H1 (cell line): Measurements from ENCODE around the gene TPSD1. TPM values are rescaled to one million over a fixed set of nuclear protein-coding genes. Genes with fewer than 3 reads are reported as not detected.
A peak's percentile ranks its signal among the peaks of the same experiment; 100 is the strongest.

Experiments
- CTCF ChIA-PET: fragments of 300-600 bp; sonication (Branson Sonifier 250); formaldehyde crosslinking; loops from one replicate; lab custom pipeline; 2021; ENCODE audit not compliant: partially characterized antibody; lab: Charles Lee
- POLR2A ChIA-PET: fragments of 300-600 bp; sonication (Branson Sonifier 250); formaldehyde crosslinking; loops from one replicate; lab custom pipeline; 2021; ENCODE audit warnings: inconsistent platforms; ENCODE audit not compliant: partially characterized antibody; lab: Charles Lee
- DNase-seq, 2 experiments: peaks; one replicate each; pipeline versions ENCODE4 v3.0.0 to v3.0.0-alpha.2; 2010 to 2022; ENCODE audit warnings: low spot score in 2 of 2, low read depth in 1 of 2, mixed read lengths in 1 of 2
- FAIRE-seq: peaks from 2 replicates; lab custom pipeline; 2011; peaks lifted over from hg19 to GRCh38; lab: Jason Lieb, UNC
- H2AFZ ChIP-seq: 2 replicates; pipeline ENCODE4 v1.8.1; 2012; ENCODE audit warnings: low read length, inconsistent platforms
- H2AK5ac ChIP-seq: 2 replicates; pipeline ENCODE4 v1.6.1; 2013; ENCODE audit warnings: low read depth, low read length
- H2BK120ac ChIP-seq: replicated peaks from 2 replicates; pipeline ENCODE3; 2013; ENCODE audit warnings: low read depth, low read length, inconsistent platforms
- H2BK12ac ChIP-seq: 2 replicates; pipeline ENCODE4 v1.6.1; 2013; ENCODE audit warnings: low read depth, low read length
- H2BK15ac ChIP-seq: 2 replicates; pipeline ENCODE4 v1.6.1; 2013; ENCODE audit warnings: low read length
- H2BK20ac ChIP-seq: 2 replicates; pipeline ENCODE4 v1.6.1; 2013; ENCODE audit warnings: low read length
- H2BK5ac ChIP-seq: 2 replicates; pipeline ENCODE4 v1.6.1; 2013; ENCODE audit warnings: low read depth, low read length
- H3K14ac ChIP-seq: 2 replicates; pipeline ENCODE4 v1.6.1; 2013; ENCODE audit warnings: inconsistent platforms; ENCODE audit not compliant: insufficient read length
- H3K18ac ChIP-seq: 2 replicates; pipeline ENCODE4 v1.6.1; 2013; ENCODE audit warnings: low read length; ENCODE audit errors: extremely low read depth
- H3K23ac ChIP-seq: 2 replicates; pipeline ENCODE4 v1.6.1; 2013; ENCODE audit warnings: inconsistent platforms; ENCODE audit not compliant: insufficient read length
- H3K23me2 ChIP-seq: 2 replicates; pipeline ENCODE4 v1.6.1; 2013; ENCODE audit warnings: low read depth, low read length
- H3K27ac ChIP-seq: 2 replicates; pipeline ENCODE4 v1.6.1; 2011; ENCODE audit warnings: low read depth, low read length, inconsistent platforms
- H3K27me3 ChIP-seq, 4 experiments: replicated peaks in 1 of 4; 1 replicate in 1 of 4; 2 replicates in 3 of 4; pipeline versions ENCODE4 v1.6.1 to v1.8.1; 2011 to 2013; ENCODE audit warnings: low read length in 3 of 4, mild to moderate bottlenecking in 3 of 4, inconsistent platforms in 2 of 4, mixed read lengths in 2 of 4, moderate library complexity in 1 of 4; ENCODE audit not compliant: control insufficient read depth in 3 of 4, insufficient read depth in 3 of 4; ENCODE audit errors: extremely low read depth in 1 of 4
- H3K36me3 ChIP-seq, 4 experiments: 2 replicates each; pipeline versions ENCODE4 v1.6.1 to v1.8.1; 2011 to 2013; ENCODE audit warnings: mild to moderate bottlenecking in 4 of 4, low read length in 3 of 4, moderate library complexity in 2 of 4, control low read depth in 1 of 4, inconsistent platforms in 1 of 4; ENCODE audit not compliant: insufficient read depth in 4 of 4, control insufficient read depth in 2 of 4
- H3K4ac ChIP-seq: replicated peaks from 2 replicates; pipeline ENCODE3; 2013; ENCODE audit warnings: low read length, low read depth, mixed read lengths, inconsistent platforms; ENCODE audit not compliant: insufficient read length
- H3K4me1 ChIP-seq, 4 experiments: replicated peaks in 1 of 4; 1 replicate in 1 of 4; 2 replicates in 3 of 4; pipeline versions ENCODE4 v1.6.1 to v1.8.1; 2011 to 2013; ENCODE audit warnings: low read length in 3 of 4, inconsistent platforms in 2 of 4, mixed read lengths in 1 of 4; ENCODE audit not compliant: insufficient read depth in 4 of 4, control insufficient read depth in 3 of 4
- H3K4me2 ChIP-seq, 2 experiments: 2 replicates each; pipeline versions ENCODE4 v1.6.1 to v1.8.1; 2011 to 2013; ENCODE audit warnings: low read depth in 2 of 2, low read length in 2 of 2, control low read depth in 1 of 2, inconsistent platforms in 1 of 2, mild to moderate bottlenecking in 1 of 2; ENCODE audit not compliant: insufficient read depth in 1 of 2
- H3K4me3 ChIP-seq, 4 experiments: fragments of 200-600, 300-600 bp in 1 of 4; sonication (generic), shearing (Covaris generic), sonication (Bioruptor Twin) in 1 of 4; 2 replicates each; pipeline versions ENCODE4 v1.5.1 to v1.8.1; 2011 to 2016; ENCODE audit warnings: low read length in 4 of 4, low read depth in 3 of 4, control low read depth in 2 of 4, inconsistent platforms in 2 of 4, mild to moderate bottlenecking in 2 of 4, mixed read lengths in 1 of 4, moderate library complexity in 1 of 4; ENCODE audit not compliant: insufficient read depth in 2 of 4; ENCODE audit errors: extremely low read depth in 1 of 4
- H3K56ac ChIP-seq: replicated peaks from 2 replicates; pipeline ENCODE3; 2013; ENCODE audit warnings: low read depth, mild to moderate bottlenecking, mixed read lengths, low read length, inconsistent platforms; ENCODE audit not compliant: insufficient read length
- H3K79me1 ChIP-seq: 2 replicates; pipeline ENCODE4 v1.6.1; 2013; ENCODE audit warnings: low read depth, low read length, control low read depth
- H3K79me2 ChIP-seq, 2 experiments: 2 replicates each; pipeline versions ENCODE4 v1.6.1 to v1.8.1; 2012 to 2013; ENCODE audit warnings: low read length in 2 of 2, mild to moderate bottlenecking in 2 of 2, inconsistent platforms in 1 of 2; ENCODE audit not compliant: insufficient read depth in 2 of 2, control insufficient read depth in 1 of 2
- H3K9ac ChIP-seq, 4 experiments: replicated peaks in 1 of 4; 1 replicate in 1 of 4; 2 replicates in 3 of 4; pipeline versions ENCODE4 v1.6.1 to v1.8.1; 2011 to 2013; ENCODE audit warnings: low read depth in 3 of 4, low read length in 3 of 4, control low read depth in 2 of 4, mild to moderate bottlenecking in 2 of 4, moderate library complexity in 2 of 4, inconsistent platforms in 1 of 4; ENCODE audit errors: extremely low read depth in 1 of 4
- H3K9me3 ChIP-seq, 2 experiments: 2 replicates each; pipeline versions ENCODE4 v1.6.1 to v1.8.1; 2012 to 2013; ENCODE audit warnings: mild to moderate bottlenecking in 2 of 2, moderate library complexity in 2 of 2, control low read depth in 1 of 2, inconsistent platforms in 1 of 2, low read depth in 1 of 2, low read length in 1 of 2, mixed read lengths in 1 of 2; ENCODE audit not compliant: insufficient read depth in 2 of 2
- H4K20me1 ChIP-seq, 2 experiments: replicated peaks in 1 of 2; 2 replicates each; pipeline versions ENCODE3 to v1.8.1; 2011 to 2013; ENCODE audit warnings: inconsistent platforms in 2 of 2, low read length in 2 of 2, mild to moderate bottlenecking in 1 of 2; ENCODE audit not compliant: insufficient read depth in 2 of 2, control insufficient read depth in 1 of 2
- H4K5ac ChIP-seq: 2 replicates; pipeline ENCODE4 v1.6.1; 2013; ENCODE audit warnings: low read length, low read depth, mixed read lengths, inconsistent platforms; ENCODE audit not compliant: insufficient read length
- H4K8ac ChIP-seq: 2 replicates; pipeline ENCODE4 v1.8.0; 2013; ENCODE audit warnings: mild to moderate bottlenecking, moderate library complexity, low read length, inconsistent platforms; ENCODE audit not compliant: insufficient read depth; ENCODE audit errors: extremely low read depth
- H4K91ac ChIP-seq: replicated peaks from 2 replicates; pipeline ENCODE3; 2013; ENCODE audit warnings: low read length, mixed read lengths, inconsistent platforms; ENCODE audit not compliant: insufficient read length
- CEBPB ChIP-seq: IDR thresholded peaks from 2 replicates; pipeline ENCODE4 v1.6.1; 2012; ENCODE audit warnings: low read depth, low read length
- GTF2F1 ChIP-seq: IDR thresholded peaks from 2 replicates; pipeline ENCODE4 v1.6.1; 2012; ENCODE audit warnings: low read depth, low read length, improper control_type of control experiment, borderline replicate concordance
- SP2 ChIP-seq: IDR thresholded peaks from 2 replicates; pipeline ENCODE4 v1.6.1; 2012; ENCODE audit warnings: mild to moderate bottlenecking, low read length, inconsistent platforms
- SP4 ChIP-seq: IDR thresholded peaks from 2 replicates; pipeline ENCODE4 v1.6.1; 2012; ENCODE audit warnings: low read length, inconsistent platforms
- TCF12 ChIP-seq: IDR thresholded peaks from 2 replicates; pipeline ENCODE4 v1.6.1; 2011; ENCODE audit warnings: low read depth, mild to moderate bottlenecking, low read length
- WGBS, 2 experiments: shearing (Covaris generic) in 1 of 2; methylation state at CpG; one replicate each; pipeline versions ENCODE4 v1.1.6 to v1.1.7; 2013 to 2015; ENCODE audit warnings: low lambda C conversion rate in 2 of 2, mixed read lengths in 2 of 2, inconsistent platforms in 1 of 2, low coverage in 1 of 2, missing lambda C conversion rate in 1 of 2; ENCODE audit not compliant: insufficient replicate concordance in 2 of 2, insufficient coverage in 1 of 2, insufficient read length in 1 of 2; ENCODE audit errors: extremely low coverage in 1 of 2, missing lambda C conversion rate in 1 of 2; 5-methylcytosine and 5-hydroxymethylcytosine counted together
- polyA plus RNA-seq, 7 experiments: library from polyadenylated mRNA; depleted of rRNA in 3 of 7; stranded (reverse) in 5 of 7; unstranded in 2 of 7; fragments of >200 nt in 5 of 7; fragments of 200-250 nt in 2 of 7; gene quantifications; 1 replicate in 5 of 7; 2 replicates in 1 of 7; 4 replicates in 1 of 7; pipeline versions ENCODE4 v1.2.1 to v1.2.3, GENCODE V29; 2011 to 2013; ENCODE audit warnings: missing spikeins in 2 of 7, mixed read lengths in 2 of 7
- total RNA-seq: library from RNA; stranded (reverse); fragmentation: NEBNext Ultra II Directional; extraction: Animal tissue kit (Norgen Biotek cat#: 25700); gene quantifications from 2 replicates; pipeline ENCODE4 v1.2.1, GENCODE V29; 2021
- TF ChIP-seq, protein P1 (sequence below), 3 experiments: IDR thresholded peaks; 1 replicate in 2 of 3; 2 replicates in 1 of 3; pipeline versions ENCODE4 v1.5.1 to v1.6.1; 2011; ENCODE audit warnings: low read length in 3 of 3, mild to moderate bottlenecking in 3 of 3, inconsistent platforms in 2 of 3, low read depth in 1 of 3, moderate library complexity in 1 of 3; ENCODE audit not compliant: insufficient read depth in 1 of 3; ENCODE audit errors: control extremely low read depth in 1 of 3
- TF ChIP-seq, protein P2 (sequence below): IDR thresholded peaks from 2 replicates; pipeline ENCODE4 v1.6.1; 2012; ENCODE audit warnings: inconsistent platforms

The TPSD1 gene
- total and polyA plus RNA-seq, 2 of the 8 experiments (the other 6 are each of a cell fraction or from before 2014, with no cell fraction given) = 0.26 TPM; not detected in 1

DNA sequence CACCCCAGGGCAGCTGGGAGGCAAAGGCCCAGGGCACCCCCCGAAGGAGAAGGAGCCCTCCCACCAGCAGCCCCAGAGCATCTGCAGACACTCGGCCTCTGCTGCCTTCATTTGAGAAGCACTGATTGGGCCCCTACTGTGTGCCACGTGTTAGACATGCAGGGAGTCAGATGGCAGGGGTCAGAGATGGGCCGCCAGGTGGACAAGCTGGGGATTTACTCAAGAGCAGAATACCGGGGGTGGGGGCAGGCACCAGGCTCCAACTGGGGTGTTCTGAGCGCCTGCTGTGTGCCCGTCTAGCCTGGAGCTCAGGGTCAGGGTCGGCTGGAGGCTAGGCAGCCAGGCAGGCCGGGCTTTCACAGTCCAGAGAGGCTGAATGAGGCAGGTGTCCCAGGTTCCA, 49.5 kb upstream of the TPSD1 start:
- no peak overlapping the region for H3K14ac ChIP-seq
- H3K23ac ChIP-seq = no peak overlapping the region
- no peak overlapping the region for H2AFZ ChIP-seq
- no peak overlapping the region for H3K27ac ChIP-seq
- H3K36me3 ChIP-seq = peaks cover 0 to 41% (median 3%) of the 10 kb centered on the region in 4 experiments; a peak in 5 of 8 replicates
- H4K8ac ChIP-seq = no peak overlapping the region
- no peak overlapping the region for H4K5ac ChIP-seq
- no peak overlapping the region for H2BK15ac ChIP-seq
- H2BK12ac ChIP-seq = no peak overlapping the region
- H3K4me2 ChIP-seq = no peak overlapping the region
- POLR2A ChIA-PET = no interaction called here
- H3K9ac ChIP-seq = no peak overlapping the region
- H3K9me3 ChIP-seq = no peaks in the 10 kb centered on the region
- no peaks in the 10 kb centered on the region for H3K79me2 ChIP-seq
- no peak overlapping the region for H2BK20ac ChIP-seq
- no peak overlapping the region for H4K91ac ChIP-seq
- no peaks in the 10 kb centered on the region for H3K27me3 ChIP-seq
- H3K4me3 ChIP-seq = no peak overlapping the region
- no peak overlapping the region for H3K18ac ChIP-seq
- no peak overlapping the region for H2AK5ac ChIP-seq
- FAIRE-seq (no peak), DNase-seq (no peak)
- H3K56ac ChIP-seq = no peak overlapping the region
- TF ChIP-seq, protein P1, sequence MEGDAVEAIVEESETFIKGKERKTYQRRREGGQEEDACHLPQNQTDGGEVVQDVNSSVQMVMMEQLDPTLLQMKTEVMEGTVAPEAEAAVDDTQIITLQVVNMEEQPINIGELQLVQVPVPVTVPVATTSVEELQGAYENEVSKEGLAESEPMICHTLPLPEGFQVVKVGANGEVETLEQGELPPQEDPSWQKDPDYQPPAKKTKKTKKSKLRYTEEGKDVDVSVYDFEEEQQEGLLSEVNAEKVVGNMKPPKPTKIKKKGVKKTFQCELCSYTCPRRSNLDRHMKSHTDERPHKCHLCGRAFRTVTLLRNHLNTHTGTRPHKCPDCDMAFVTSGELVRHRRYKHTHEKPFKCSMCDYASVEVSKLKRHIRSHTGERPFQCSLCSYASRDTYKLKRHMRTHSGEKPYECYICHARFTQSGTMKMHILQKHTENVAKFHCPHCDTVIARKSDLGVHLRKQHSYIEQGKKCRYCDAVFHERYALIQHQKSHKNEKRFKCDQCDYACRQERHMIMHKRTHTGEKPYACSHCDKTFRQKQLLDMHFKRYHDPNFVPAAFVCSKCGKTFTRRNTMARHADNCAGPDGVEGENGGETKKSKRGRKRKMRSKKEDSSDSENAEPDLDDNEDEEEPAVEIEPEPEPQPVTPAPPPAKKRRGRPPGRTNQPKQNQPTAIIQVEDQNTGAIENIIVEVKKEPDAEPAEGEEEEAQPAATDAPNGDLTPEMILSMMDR (IDR thresholded peaks at IDR 0.05; ENCODE audit: control extremely low read depth in 1 of 3, insufficient read depth in 1 of 3, low read depth in 1 of 3, low read length in 3 of 3) = peak in 2 of 3 experiments; percentile 7 to 27; a peak in 1 of 4 replicates
- TF ChIP-seq TCF12 (no peak), SP2 (no peak), SP4 (no peak), GTF2F1 (no peak), CEBPB (no peak)
- TF ChIP-seq, protein P2, sequence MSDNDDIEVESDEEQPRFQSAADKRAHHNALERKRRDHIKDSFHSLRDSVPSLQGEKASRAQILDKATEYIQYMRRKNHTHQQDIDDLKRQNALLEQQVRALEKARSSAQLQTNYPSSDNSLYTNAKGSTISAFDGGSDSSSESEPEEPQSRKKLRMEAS = peak; percentile 53
- no peaks in the 10 kb centered on the region for H3K79me1 ChIP-seq
- no peak overlapping the region for H2BK120ac ChIP-seq
- no peaks in the 10 kb centered on the region for H3K4me1 ChIP-seq
- H4K20me1 ChIP-seq = peaks cover 2 to 13% of the 10 kb centered on the region in 2 experiments
- WGBS, 2 experiments = 71% methylated on average over 7 of the region's 9 CpGs; no CpG with 5 or more reads in 1 of the 2 experiments
- CTCF ChIA-PET = interaction anchor here (0.8 to 1.8 kb wide), 5 partner anchors 12 to 228 kb away, joined by 3 to 10 read pairs (median 3); no protein-coding TSS in a partner anchor
- no peak overlapping the region for H2BK5ac ChIP-seq
- no peak overlapping the region for H3K4ac ChIP-seq
- H3K23me2 ChIP-seq = no peaks in the 10 kb centered on the region
